Activated CD8-positive, alpha-beta memory T cell treated with anti-CD3 and anti-CD28 coated beads, Interleukin-2, amount 50 U/mL, for 24 hours (primary cell): ENCODE results near the gene ZNF625.

ENCODE experiments used
- DNase-seq: peaks from one replicate; pipeline ENCODE4 v3.0.0-alpha.2; 2020; ENCODE audit errors: extremely low read depth

Gene ZNF625

GRCh38 chr19:12156223-12157058 is at the start of gene ZNF625:
ZNF625 (minus strand) TSS chr19:12156734; CDS start chr19:12156558, 176 bp downstream.
- DNase-seq, result no peak

- DNase-seq, result no peak
Measured at GRCh38 chr19:12205296-12205695, 48.8 kb upstream of the ZNF625 start.

DNA sequence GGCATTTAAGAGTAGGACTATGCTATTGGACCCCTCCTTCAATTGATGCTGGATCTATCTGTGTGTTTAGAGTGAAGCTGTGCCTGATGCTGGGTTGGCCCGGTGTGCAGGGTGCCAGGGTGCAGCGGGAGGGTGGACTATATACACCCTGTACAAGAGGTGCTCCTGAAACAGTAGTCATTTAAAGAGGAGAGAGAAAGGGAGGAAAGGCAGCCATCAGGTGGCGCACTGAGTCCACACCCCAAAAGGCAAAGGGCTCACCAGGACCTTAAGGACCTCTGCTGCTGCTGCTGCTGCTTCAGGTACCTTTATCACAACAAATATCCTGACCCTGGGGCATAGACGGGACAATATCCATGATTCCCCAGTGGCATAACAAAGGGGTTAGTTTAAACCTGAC is 45.7 kb upstream of the ZNF625 start:
- no peak for DNase-seq

DNA sequence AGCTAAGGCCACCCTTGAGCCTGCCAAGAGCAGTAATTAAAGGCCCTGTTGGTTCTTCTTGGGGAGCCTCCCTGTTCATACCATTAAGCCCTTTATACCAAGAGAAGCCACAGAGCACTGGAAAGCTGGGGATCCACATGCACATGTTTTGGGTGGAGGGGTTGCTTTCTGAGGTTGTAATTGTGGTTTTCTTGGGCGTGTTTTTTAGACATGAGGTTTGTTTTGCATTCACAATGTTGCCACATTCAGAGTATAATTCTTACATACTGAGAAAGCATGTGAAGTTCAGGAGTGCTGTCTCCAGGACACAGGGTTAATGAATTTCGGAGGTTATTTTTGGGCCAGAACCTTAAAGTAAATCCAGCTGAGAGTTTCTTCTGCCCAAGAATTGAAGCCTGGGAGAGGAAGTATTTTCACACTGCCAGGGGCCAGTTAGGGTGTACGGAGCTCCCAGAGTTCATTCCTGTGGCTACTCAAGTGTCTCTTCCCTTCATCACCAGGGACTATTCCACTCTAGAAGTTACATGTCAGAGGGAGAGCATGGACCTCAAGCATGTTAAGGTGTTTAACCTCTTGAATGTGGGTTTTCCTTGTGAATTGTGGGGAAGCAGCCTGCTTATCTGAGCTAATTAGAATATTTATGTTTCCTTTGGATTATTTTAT is 43.4 kb upstream of the ZNF625 start:
- no peak for DNase-seq

DNA sequence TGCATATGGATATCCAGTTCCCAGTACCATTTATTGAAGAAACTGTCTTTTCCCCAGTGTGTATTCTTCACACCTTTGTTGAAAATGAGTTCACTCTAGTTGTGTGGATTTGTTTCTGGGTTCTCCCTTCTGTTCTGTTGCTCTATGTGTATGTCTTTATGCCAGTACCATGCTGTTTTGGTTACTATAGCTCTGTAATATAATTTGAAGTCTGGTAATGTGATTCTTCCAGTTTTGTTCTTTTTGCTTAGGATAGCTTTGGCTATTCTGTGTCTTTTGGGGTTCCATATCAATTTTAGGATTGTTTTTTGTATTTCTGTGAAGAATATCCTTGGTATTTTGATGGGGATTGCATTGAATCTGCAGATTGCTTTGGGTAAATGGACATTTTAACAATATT is 41.6 kb upstream of the ZNF625 start:
- DNase-seq, result no peak

DNA sequence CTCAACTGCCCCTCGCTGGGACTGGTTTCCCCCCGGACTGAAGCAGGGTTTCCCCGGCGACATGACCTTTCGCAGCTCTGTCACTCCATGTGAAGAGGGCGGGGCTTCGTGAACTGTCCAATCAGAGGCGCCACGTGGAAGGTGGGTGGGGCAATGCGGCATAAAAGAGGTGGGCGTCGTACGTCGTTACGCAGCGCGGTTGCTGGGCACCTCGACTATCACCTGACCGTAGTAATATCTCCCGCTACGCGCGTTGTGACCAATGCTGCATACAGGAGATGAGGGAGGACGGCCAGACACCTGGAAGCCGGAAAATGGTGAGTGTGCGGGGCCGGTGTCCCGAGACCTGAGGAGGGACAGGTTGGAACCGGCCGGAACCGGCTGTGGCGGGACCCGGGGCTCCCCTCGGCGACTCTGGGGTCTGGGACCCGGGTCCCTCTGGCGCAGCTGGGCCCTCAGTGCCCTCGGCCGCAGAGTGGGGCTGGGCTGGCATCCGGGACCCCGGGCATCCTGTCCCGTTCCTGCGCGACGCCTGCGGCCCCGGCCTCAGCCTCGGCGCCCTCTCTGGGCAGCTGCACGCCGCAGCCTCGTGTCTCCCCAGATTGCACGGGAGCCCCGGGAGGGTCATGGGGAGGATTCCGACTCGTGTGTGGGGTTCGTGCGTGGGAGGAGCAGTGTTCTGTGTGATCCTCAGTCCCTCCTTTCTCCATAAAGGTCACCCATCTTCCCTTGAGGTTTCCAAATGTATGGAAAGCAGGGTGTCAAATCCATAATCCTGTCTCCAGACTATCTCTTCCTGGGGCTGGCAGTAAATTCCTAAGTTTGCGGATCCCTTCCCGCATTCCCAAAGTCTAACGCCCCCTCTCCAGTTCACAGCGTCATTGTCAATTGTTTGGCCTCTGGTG is 38.5 kb upstream of the ZNF625 start:
- peak; percentile 35 for DNase-seq

DNA sequence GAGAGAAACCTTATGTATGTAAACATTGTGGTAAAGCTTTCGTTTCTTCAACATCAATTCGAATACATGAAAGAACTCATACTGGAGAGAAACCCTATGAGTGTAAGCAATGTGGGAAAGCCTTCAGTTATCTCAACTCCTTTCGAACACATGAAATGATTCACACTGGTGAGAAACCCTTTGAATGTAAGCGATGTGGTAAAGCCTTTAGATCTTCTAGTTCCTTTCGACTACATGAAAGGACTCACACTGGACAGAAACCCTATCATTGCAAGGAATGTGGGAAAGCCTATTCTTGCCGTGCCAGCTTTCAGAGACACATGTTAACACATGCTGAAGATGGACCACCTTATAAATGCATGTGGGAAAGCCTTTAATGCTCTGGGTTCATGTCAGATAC is 31.1 kb upstream of the ZNF625 start:
- DNase-seq, result no peak

DNA sequence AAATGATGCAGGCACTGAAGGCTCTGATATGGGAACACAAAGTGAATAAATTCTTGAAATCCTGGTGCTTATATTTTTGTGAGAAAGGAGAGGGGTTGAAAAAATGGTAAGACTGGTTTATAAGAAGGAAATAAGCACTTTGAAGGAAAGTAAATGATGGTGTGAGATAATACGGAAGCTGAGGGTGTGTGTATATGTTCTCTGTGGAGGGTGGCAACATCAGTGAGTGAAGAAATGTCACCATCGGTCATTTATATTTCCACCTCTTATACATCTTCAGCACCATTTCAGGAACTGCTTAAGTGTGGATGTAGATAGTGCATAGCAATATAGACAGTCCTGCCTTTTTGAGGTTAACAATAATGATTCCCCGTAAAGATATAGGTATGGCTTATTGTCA is 23.8 kb upstream of the ZNF625 start:
- no peak for DNase-seq

GRCh38 chr19:12166626-12167025 is 10.1 kb upstream of the ZNF625 start:
- no peak for DNase-seq

DNA sequence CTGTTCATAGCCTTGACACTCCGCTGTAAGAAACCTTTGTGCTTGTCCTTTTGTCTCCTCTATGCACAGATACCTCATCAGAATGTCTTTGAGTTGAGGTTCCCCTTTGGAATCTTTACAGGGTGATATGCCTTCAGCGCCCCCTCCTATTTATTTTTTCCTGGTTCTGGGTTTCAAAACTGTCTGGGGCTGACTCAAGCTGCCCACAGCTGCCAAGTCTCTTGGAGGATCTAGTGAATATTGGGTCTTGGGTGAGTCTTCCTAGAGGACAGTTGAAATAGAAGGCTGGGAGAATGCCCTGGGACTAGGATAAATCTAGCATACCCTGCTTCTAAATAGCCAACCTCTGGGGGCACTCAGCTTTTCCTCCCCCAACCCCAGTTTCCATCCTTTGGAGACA is 7.3 kb upstream of the ZNF625 start:
- no peak for DNase-seq

DNA sequence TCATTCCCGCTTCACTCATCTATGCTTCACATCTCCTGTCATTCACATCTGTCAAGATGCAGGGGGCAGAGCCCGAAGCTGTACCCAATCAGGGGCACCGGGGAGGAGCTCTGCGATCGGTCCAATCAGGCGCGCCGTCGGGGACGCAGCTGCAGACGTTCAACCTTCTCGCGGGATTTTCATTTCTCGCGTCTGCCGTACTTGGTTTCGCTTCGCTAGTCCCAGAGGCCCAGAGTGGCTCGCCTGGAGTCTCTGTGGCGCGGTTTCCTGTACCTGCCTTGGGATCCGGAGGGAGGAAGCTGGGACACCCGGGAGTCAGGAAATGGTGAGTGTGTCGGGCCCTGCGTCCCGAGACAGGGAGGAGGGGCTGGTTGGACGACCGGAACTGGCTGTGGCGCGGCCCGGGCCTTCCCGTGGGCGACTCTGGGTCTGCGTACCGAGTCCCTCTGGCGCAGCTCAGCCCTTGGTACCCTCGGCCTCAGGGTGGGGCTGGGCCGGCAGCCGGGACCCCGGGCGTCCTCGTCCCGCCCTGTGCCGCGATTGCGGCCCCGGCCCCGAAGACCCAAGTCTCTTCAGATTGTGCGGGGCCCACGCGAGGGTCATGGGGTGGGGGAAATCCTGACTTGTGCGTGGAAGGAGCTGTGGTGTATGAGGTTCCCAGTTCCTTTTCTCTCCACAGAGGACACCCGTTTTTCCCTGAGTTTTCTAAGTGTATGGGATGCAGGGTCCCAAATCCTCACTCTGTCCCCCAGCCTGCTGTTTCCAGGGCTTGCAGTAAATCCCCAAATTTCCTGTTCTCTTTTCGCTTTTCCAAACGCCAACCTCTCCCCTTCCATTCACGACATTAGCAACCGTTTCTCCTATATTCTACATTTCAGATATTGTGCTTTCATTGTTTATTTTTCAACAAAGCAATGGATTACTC is 6.6 kb upstream of the ZNF625 start, which contains the start of gene ZNF136:
Gene ZNF136 (plus strand): TSS at position 215 of the 925 bp plus-strand sequence. CDS start 108 bp downstream, at position 323.
- DNase-seq, result peak; percentile 84

DNA sequence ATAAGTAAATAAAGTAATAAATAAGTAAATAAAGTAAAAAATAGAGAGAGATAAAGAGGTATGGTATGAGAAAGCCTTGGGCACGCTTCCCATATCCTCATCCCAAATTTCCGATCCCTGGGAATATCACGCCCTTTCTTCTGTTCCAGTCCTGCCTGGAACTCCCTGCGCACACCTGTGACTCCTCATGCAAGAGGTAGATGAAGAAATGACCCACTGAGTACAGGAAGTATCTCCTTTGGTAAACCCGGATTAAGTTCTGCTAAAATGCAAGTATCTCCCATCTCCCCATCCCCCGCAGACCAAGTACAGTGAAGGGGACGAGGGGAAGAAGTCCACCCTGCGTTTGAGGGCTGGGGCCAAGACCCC is 6.0 kb upstream of the ZNF625 start:
- no peak for DNase-seq

- no peak for DNase-seq
Measured at GRCh38 chr19:12159773-12160414, 3.4 kb upstream of the ZNF625 start.

GRCh38 chr19:12155324-12155860 is 1.1 kb downstream of the ZNF625 start:
- DNase-seq, result no peak

- DNase-seq, result no peak
Measured at GRCh38 chr19:12145348-12145747, 11.2 kb downstream of the ZNF625 start.

GRCh38 chr19:12141405-12141736 is 15.2 kb downstream of the ZNF625 start:
- no peak for DNase-seq

DNA sequence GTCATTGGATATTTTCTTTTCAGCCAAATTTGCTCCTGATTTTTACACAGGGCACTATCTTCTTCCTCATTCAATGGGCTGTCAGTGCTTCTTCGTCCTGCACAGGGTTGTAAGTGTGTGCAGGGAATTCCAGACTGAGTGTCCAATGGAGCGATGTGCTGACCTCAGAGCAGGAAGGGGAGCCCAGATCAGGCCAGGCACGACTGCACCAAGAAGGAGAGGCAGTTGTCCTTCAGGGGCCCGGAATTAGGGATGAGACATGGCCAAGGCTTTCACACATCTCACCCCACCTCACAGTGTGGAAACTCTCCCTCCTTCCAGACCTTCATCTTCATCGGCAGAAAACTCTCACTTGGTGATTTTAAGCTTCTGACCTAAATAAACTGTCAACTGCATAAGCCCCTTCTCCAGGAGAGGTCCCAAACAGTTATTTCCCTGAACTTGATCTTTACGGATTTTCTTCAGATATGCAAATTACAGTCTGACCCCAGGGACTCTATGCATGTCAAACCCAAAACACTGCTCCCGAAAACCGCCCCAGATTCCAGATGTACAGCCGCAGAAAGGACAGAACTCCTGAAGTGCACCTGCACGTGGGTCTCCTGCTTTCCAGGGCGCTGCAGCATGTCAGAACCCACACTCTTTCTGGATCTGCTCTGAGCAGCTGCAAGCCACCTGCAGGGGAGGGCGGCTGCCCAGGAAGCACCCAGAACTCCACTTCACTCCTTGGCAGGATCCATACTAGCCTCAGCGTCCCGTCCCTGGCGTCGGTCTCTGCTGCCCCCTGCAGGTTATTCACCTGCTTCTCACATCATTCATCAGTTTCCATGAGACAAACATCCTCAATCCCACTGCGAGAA is 15.8 kb downstream of the ZNF625 start:
- DNase-seq, result peak; percentile 62

- peak; percentile 78 for DNase-seq
Measured at GRCh38 chr19:12139885-12140544, 16.5 kb downstream of the ZNF625 start, which contains the start of gene ZNF20. ZNF20 (minus strand) TSS chr19:12140350; CDS start chr19:12140182, 168 bp downstream.

DNA sequence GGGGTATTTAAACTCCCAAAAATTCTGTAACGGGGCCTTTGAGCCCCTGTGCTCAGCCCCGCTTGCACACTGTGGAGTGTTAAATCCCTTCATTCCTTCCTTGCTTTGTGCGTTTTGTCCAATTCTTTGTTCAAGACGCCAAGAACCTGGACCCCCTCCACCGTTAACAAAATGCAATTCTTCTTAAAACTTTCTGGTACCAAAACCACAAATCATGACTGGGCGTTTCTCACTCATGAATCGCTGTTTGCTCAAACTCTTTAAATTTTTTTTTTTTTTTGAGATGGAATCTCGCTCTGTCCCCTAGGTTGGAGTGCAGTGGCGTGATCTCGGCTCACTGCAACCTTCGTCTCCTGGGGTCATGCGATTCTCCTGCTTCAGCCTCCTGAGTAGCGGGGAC is 17.3 kb downstream of the ZNF625 start:
- DNase-seq, result no peak
